C4-2B (cell line): Measurements from ENCODE around the gene TAPT1.

ENCODE experiments used
- ZFX ChIP-seq: fragments of 450-650 bp; IDR thresholded peaks from 2 replicates; pipeline ENCODE4 v1.6.1; 2017
- TF ChIP-seq, protein P1 (sequence below): fragments of 450-650 bp; conservative IDR thresholded peaks from 2 replicates; pipeline ENCODE4 v1.5.1; 2017; ENCODE audit warnings: mild to moderate bottlenecking

DNA sequence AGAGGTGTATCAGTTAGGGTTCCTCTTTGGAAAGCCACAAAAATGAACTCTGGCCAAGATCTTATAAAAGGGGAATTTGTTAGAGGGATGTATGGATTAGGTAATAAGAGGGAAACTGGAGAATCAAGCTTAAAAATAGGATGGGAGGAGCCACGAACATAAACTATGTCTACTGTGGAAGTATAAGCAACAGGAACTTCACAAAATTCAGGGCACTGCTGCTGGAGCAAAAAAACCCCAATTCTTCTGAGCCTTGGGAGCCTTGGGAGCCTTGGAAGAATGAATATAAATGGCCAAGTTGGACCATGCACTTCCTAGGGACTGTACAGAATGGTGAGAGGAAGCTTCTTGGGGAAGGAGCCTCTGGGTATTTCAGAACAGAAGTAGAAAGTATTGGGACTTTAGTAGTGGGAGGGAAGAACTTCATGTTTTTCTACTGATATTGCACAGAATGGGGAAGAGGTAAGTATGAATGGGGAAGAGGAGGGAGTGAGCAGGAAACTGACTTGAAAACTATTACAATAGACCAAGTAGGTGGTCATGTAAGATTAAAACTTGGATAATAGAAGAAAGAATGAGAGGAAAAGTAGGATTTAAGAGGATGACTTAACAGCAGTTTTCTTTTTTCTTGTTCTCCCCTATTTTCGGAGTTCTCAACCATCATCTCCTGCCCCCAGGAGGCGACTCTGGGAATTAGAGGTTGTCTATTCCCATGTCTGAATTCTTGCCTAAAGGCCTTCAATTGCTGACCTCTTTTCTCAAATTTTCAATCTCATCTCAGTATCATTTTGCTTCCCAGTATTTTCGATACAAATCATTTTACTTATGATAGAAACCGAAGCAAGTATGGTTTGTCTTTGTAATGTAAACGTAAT lies 44.4 kb upstream of the TAPT1 start:
- TF ChIP-seq, protein P1, sequence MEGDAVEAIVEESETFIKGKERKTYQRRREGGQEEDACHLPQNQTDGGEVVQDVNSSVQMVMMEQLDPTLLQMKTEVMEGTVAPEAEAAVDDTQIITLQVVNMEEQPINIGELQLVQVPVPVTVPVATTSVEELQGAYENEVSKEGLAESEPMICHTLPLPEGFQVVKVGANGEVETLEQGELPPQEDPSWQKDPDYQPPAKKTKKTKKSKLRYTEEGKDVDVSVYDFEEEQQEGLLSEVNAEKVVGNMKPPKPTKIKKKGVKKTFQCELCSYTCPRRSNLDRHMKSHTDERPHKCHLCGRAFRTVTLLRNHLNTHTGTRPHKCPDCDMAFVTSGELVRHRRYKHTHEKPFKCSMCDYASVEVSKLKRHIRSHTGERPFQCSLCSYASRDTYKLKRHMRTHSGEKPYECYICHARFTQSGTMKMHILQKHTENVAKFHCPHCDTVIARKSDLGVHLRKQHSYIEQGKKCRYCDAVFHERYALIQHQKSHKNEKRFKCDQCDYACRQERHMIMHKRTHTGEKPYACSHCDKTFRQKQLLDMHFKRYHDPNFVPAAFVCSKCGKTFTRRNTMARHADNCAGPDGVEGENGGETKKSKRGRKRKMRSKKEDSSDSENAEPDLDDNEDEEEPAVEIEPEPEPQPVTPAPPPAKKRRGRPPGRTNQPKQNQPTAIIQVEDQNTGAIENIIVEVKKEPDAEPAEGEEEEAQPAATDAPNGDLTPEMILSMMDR, result peak; percentile 43
- no peak for TF ChIP-seq ZFX
